ENCODE results near the gene PRR7.

Gene PRR7

GRCh38 chr5:177437623-177438022 lies 9.0 kb upstream of the PRR7 start:
- no peak for DNase-seq

- no peak for DNase-seq
Measured at GRCh38 chr5:177438468-177438867, 8.1 kb upstream of the PRR7 start.

- DNase-seq: no peak
Measured at GRCh38 chr5:177439518-177440053, 7.0 kb upstream of the PRR7 start.

GRCh38 chr5:177440211-177440989 lies 6.2 kb upstream of the PRR7 start:
- no peak for DNase-seq

- no peak for DNase-seq
Measured at GRCh38 chr5:177440990-177441780, 5.4 kb upstream of the PRR7 start.

GRCh38 chr5:177442066-177442826 lies 4.4 kb upstream of the PRR7 start:
- DNase-seq: no peak

- no peak for DNase-seq
Measured at GRCh38 chr5:177443144-177443983, 3.2 kb upstream of the PRR7 start.

GRCh38 chr5:177444106-177445051 lies 2.2 kb upstream of the PRR7 start:
- no peak for DNase-seq

GRCh38 chr5:177445052-177445916 lies 1.3 kb upstream of the PRR7 start:
- DNase-seq: no peak

- DNase-seq: no peak
Measured at GRCh38 chr5:177445917-177446199, 756 bp upstream of the PRR7 start.

- peak in 3 of 4 experiments; percentile 34 to 70 (median 65) for DNase-seq
Measured at GRCh38 chr5:177447066-177447610, 524 bp downstream of the PRR7 start.

- DNase-seq: no peak
Measured at GRCh38 chr5:177447611-177448243, 1.1 kb downstream of the PRR7 start.

- no peak for DNase-seq
Measured at GRCh38 chr5:177448244-177448950, 1.8 kb downstream of the PRR7 start.

GRCh38 chr5:177449140-177450061 lies 2.8 kb downstream of the PRR7 start:
- no peak for DNase-seq

GRCh38 chr5:177450667-177451424 lies 4.2 kb downstream of the PRR7 start:
- DNase-seq: no peak

- DNase-seq: no peak
Measured at GRCh38 chr5:177452688-177453638, 6.3 kb downstream of the PRR7 start.

Data from activated naive CD4-positive, alpha-beta T cell (primary cell).